ENCODE measurements around the gene AREL1. TPM values are rescaled to one million over a fixed set of nuclear protein-coding genes. Genes with fewer than 3 reads are reported as not detected.

Gene AREL1
- total RNA-seq, 3 donors from 2014 or later = 39.9 to 60.1 (median 42.2) TPM

GRCh38 chr14:74619672-74620131 lies 93.2 kb downstream of the AREL1 start:
- TF ChIP-seq CTCF (IDR thresholded peaks at IDR 0.05) = no peak
- peak; percentile 44 to 77 (median 59) for DNase-seq
- no peaks in the 10 kb centered on the region for H3K9me3 ChIP-seq
- intact Hi-C loops (cut with DNase I, micrococcal nuclease) = loop anchor here in 1 of 2 donors (10.0 kb wide), 1 partner anchor 175 kb away; no protein-coding TSS in a partner anchor
- no peaks in the 10 kb centered on the region for H3K36me3 ChIP-seq (ENCODE audit: low read depth)
- no peak overlapping the region for H3K4me3 ChIP-seq
- peaks cover 20% of the 10 kb centered on the region for H3K4me1 ChIP-seq (ENCODE audit: low read depth)
- peak; percentile 50 for ATAC-seq

- H3K36me3 ChIP-seq (ENCODE audit: low read depth) = no peaks in the 10 kb centered on the region
- H3K9me3 ChIP-seq = no peaks in the 10 kb centered on the region
- peaks cover 20% of the 10 kb centered on the region for H3K4me1 ChIP-seq (ENCODE audit: low read depth)
- H3K4me3 ChIP-seq = no peak overlapping the region
- ATAC-seq (peak; percentile 74), DNase-seq (peak in 1 of 3 donors; percentile 73)
- intact Hi-C loops (cut with DNase I, micrococcal nuclease) = loop anchor here in 1 of 2 donors (10.0 kb wide), 1 partner anchor 176 kb away; no protein-coding TSS in a partner anchor
- no peak for TF ChIP-seq CTCF (IDR thresholded peaks at IDR 0.05)
Observed at GRCh38 chr14:74618078-74618952, 94.6 kb downstream of the AREL1 start.

DNA sequence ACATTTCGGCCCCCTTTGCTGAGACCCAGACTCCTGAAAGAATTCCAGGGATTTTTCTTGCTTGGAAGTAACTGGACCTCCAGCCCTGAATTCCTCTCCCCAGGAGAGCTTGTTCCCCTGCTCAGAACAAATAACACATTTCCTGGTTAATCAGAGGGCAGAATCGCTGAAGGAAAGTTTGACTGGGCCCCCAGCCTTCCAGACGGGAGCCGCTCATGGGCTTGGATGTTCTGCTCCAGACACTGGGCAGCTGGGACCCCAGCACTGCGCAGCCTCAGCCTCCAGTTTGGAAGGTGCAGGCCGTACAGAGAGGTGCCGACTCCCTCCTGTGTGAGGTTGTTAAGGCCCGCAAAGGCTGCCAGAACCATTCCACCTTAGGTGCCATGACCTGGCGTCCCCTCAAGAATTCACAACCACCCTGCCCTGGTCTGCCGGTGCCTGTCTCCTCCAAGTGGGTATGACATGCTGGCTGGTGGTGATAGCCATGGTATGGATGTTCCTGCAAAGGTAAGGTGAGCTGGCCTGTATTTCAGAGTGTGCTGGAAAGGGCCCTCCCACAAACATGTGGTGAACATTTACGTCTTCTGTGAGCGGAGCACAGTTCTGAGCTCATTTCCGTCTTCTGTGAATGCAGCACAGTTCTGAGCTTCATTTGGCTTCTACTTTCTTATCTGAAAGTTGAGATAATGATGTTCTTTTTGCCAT lies 95.7 kb downstream of the AREL1 start:
- DNase-seq (no peak), ATAC-seq (no peak)
- H3K4me1 ChIP-seq (ENCODE audit: low read depth) = peaks cover 21% of the 10 kb centered on the region
- H3K4me3 ChIP-seq = no peak overlapping the region
- intact Hi-C loops (cut with DNase I, micrococcal nuclease) = loop anchor here in 1 of 2 donors (10.0 kb wide), 1 partner anchor 178 kb away; no protein-coding TSS in a partner anchor
- no peaks in the 10 kb centered on the region for H3K36me3 ChIP-seq (ENCODE audit: low read depth)
- no peak for TF ChIP-seq CTCF (IDR thresholded peaks at IDR 0.05)
- H3K9me3 ChIP-seq = no peaks in the 10 kb centered on the region

GRCh38 chr14:74616507-74616906 lies 96.4 kb downstream of the AREL1 start:
- no peak for DNase-seq
- no peak for ATAC-seq
- intact Hi-C loops (cut with DNase I, micrococcal nuclease) = loop anchor here in 1 of 2 donors (10.0 kb wide), 1 partner anchor 178 kb away; no protein-coding TSS in a partner anchor

More at GRCh38 chr14:74616507-74616906, 96.4 kb downstream of the AREL1 start:
- Histone ChIP-seq H3K36me3 (ENCODE audit: low read depth) (no peaks in the 10 kb centered on the region), H3K9me3 (no peaks in the 10 kb centered on the region), H3K4me3 (no peak overlapping the region), H3K4me1 (ENCODE audit: low read depth) (peaks cover 28% of the 10 kb centered on the region)
- TF ChIP-seq CTCF (IDR thresholded peaks at IDR 0.05) = no peak
